Measurements from ENCODE around the gene ALX4. TPM values are rescaled to one million over a fixed set of nuclear protein-coding genes. Genes with fewer than 3 reads are reported as not detected.

Gene ALX4
- total and polyA plus RNA-seq, 2 experiments from 2014 or later: not detected

DNA sequence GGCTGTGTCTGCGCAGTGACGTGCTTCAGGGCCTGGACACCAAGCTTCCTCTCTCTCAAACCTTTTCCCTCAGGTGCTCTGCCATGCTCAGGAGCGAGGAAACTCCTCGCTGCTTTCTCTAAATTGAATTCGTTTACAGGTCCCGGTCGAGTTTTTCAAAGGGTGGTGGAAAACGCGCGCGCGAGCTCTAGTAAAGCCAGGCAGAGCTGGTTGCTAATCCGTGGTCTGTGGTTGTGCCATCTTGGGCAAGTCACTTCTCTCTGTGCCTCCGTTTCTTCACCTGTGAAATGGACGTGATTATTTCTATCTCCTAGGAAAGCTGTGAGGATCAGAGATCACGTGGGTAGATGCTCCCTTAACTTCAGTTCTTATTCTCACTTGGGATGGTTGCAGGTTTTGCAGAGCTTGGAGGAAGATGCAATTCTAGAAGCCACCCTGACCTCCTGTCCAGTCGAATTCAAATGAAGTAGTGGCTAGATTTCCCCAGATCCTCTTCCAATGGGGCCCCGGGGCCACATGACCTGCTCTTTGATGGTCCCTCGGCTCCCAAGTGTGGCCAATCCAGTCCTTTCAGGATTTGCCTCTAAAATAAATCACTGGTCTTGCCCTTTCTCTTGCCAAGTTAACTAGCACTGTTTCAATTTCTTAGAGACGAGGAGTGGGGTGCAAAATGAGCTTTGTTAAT, 10.5 kb upstream of the ALX4 start:
- Histone ChIP-seq H3K9me2 (ENCODE audit: insufficient read depth) (no peaks in the 10 kb centered on the region), H3K4me3 (peak overlapping the region; percentile 64), H2AFZ (peak overlapping the region; percentile 93), H3F3A (replicated peaks; ENCODE audit: low read depth) (peaks cover 3% of the 10 kb centered on the region; the same call in 1 of the 2 replicates), H3K36me3 (ENCODE audit: insufficient read depth) (no peaks in the 10 kb centered on the region), H4K20me1 (replicated peaks; ENCODE audit: insufficient read depth) (peaks cover 15% of the 10 kb centered on the region), H3K4me1 (ENCODE audit: insufficient read depth) (peaks cover 33% of the 10 kb centered on the region), H3K79me2 (replicated peaks; ENCODE audit: insufficient read depth) (no peaks in the 10 kb centered on the region), H3K4me2 (peak overlapping the region; percentile 91), H3K27ac (ENCODE audit: low read depth) (no peak overlapping the region), H3K27me3 (ENCODE audit: insufficient read depth) (peaks cover 100% of the 10 kb centered on the region)
- H3K4me3 Mint-ChIP-seq: peak overlapping the region; percentile 66
- peaks cover 30% of the 10 kb centered on the region for H3K4me1 Mint-ChIP-seq
- H3K27me3 Mint-ChIP-seq (ENCODE audit: insufficient read depth, low read depth, poor library complexity): peaks cover 99% of the 10 kb centered on the region
- TF ChIP-seq STAT1 (IDR thresholded peaks at IDR 0.05; ENCODE audit: unreplicated experiment) (no peak), EZH2 (IDR thresholded peaks at IDR 0.05; ENCODE audit: low read depth, unreplicated experiment) (peak; percentile 62)
- DNase-seq (ENCODE audit: low spot score): no peak
- no peak for ATAC-seq
- no peak overlapping the region for H3K27ac Mint-ChIP-seq
- H3K36me3 Mint-ChIP-seq (ENCODE audit: low read depth): no peaks in the 10 kb centered on the region
- peaks cover 3% of the 10 kb centered on the region; the same call in 2 of the 3 replicates for H3K9me3 Mint-ChIP-seq

DNA sequence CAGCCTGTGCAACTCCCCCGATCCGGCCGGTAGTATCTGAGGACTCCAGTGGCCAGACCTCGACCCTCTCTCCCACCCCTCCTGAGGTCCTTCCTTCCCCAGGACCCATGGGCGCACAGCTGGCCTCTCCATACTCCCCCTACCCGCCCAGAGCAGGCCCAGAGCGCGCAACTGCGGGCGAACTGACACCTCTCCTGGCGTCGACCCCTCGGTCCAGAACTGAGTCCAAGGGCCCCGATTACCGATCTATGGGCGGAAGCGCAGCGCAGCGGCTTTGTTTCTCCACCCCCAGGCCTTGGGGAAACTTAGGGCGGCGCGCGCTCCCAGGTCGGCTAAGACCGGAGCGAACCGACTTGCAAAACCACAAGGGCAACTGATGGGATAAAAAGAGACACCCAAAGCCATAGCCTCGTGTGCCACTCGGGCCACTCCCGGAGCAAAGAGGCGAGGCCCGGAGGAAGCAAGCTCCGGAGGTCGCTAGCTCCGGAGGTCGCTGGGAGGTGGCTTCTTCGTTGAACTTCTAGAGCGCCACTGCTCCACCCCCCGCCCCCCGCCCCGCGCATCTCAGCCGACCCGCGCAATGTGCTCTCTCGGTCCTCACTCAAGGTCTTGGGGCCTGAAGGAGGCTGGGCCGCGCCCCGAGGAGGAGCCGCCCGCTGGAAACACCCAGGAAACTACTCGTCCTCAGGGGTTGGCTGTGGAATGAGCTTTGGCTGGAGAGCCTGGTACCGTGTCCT, 9.8 kb upstream of the ALX4 start:
- TF ChIP-seq EZH2 (IDR thresholded peaks at IDR 0.05; ENCODE audit: low read depth, unreplicated experiment) (peak; percentile 93), REST (IDR thresholded peaks at IDR 0.05; ENCODE audit: unreplicated experiment) (no peak), EZH2phosphoT487 (IDR thresholded peaks at IDR 0.05; ENCODE audit: unreplicated experiment) (peak; percentile 86)
- no peaks in the 10 kb centered on the region; the same call in 2 of the 3 replicates for H3K36me3 Mint-ChIP-seq (ENCODE audit: low read depth)
- Histone ChIP-seq H2AFZ (peak overlapping the region; percentile 93), H3K27me3 (ENCODE audit: insufficient read depth) (peaks cover 100% of the 10 kb centered on the region), H3K27ac (ENCODE audit: low read depth) (no peak overlapping the region), H3K79me2 (replicated peaks; ENCODE audit: insufficient read depth) (no peaks in the 10 kb centered on the region), H3K4me2 (peak overlapping the region; percentile 91), H3K4me3 (peak overlapping the region; percentile 64), H4K20me1 (replicated peaks; ENCODE audit: insufficient read depth) (peaks cover 18% of the 10 kb centered on the region), H3K4me1 (ENCODE audit: insufficient read depth) (peaks cover 33% of the 10 kb centered on the region), H3K9me2 (ENCODE audit: insufficient read depth) (no peaks in the 10 kb centered on the region), H3F3A (replicated peaks; ENCODE audit: low read depth) (peaks cover 3% of the 10 kb centered on the region; the same call in 1 of the 2 replicates), H3K36me3 (ENCODE audit: insufficient read depth) (no peaks in the 10 kb centered on the region)
- peak; percentile 68 for DNase-seq (ENCODE audit: low spot score)
- peaks cover 30% of the 10 kb centered on the region for H3K4me1 Mint-ChIP-seq
- H3K27me3 Mint-ChIP-seq (ENCODE audit: insufficient read depth, low read depth, poor library complexity): peaks cover 99% of the 10 kb centered on the region
- no peak overlapping the region for H3K27ac Mint-ChIP-seq
- H3K9me3 Mint-ChIP-seq: peaks cover 3% of the 10 kb centered on the region; the same call in 2 of the 3 replicates
- peak overlapping the region; percentile 66 for H3K4me3 Mint-ChIP-seq
- ATAC-seq: peak; percentile 15

All from GM23338 (cell line).